ENCODE data around the gene HOMEZ.
A peak's percentile ranks its signal among the peaks of the same experiment; 100 is the strongest.
"Not testable (repeated sequence)": the region's sequence is repeated elsewhere in the genome, so short reads cannot be mapped to it uniquely, and the experiment has no call there.

The HOMEZ gene

DNA sequence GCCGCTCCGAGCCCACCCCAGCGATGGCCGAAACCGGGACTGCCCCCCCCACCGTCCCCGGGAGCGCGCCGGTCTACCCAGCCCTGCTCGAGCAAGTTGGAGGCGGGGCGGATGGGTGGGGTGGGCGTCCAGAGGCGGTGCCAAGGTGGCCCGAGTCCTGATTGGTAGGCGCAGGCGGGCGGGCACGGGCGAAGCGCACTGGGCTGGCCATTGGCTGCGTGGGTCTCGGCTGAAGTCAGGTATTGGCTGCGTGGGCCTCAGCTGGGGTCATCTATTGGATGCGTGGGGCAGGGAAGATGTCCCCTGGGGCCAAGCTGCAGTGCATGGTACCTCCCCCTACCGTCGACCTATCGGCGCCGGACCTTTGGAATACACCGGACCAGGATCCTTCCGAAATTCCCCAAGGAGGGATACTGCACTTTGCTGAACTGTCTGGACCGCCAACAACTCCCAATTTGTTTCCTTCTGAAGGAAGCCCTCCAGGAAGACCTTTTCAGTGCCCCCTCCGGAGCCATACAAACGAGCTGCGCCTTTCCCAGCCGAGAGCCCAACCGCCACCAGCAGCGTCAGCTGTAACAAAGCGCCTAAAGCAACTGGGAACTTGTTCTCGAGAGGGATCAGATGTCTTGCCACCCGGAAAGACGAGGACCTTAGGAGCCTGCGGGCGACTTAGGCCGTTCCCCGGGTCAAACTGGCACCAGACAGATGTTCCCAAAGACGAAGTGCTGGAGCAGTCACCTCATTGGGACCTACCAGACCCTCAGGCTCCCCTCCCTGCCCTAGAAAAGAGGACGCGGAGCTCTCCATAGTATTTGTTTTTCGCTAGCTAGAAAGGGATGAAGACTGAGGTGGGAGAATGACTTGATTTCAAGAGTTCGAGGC lies at the start of gene HOMEZ:
Gene HOMEZ, minus strand, starts transcription at position 113 of the 882 bp plus-strand sequence. CDS start 180 bp downstream, outside the sequence.
- in situ Hi-C loops (cut with HindIII; ENCODE audit: low pct_ligation_motif_present, low sequenced_read_pairs) = no loop called here
- peak within 1 kb of the TSS; percentile 83 for H3K4me3 ChIP-seq (ENCODE audit: low read depth, low read length)
- TF ChIP-seq, protein P1, sequence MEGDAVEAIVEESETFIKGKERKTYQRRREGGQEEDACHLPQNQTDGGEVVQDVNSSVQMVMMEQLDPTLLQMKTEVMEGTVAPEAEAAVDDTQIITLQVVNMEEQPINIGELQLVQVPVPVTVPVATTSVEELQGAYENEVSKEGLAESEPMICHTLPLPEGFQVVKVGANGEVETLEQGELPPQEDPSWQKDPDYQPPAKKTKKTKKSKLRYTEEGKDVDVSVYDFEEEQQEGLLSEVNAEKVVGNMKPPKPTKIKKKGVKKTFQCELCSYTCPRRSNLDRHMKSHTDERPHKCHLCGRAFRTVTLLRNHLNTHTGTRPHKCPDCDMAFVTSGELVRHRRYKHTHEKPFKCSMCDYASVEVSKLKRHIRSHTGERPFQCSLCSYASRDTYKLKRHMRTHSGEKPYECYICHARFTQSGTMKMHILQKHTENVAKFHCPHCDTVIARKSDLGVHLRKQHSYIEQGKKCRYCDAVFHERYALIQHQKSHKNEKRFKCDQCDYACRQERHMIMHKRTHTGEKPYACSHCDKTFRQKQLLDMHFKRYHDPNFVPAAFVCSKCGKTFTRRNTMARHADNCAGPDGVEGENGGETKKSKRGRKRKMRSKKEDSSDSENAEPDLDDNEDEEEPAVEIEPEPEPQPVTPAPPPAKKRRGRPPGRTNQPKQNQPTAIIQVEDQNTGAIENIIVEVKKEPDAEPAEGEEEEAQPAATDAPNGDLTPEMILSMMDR (IDR thresholded peaks at IDR 0.05; ENCODE audit: low read depth, low read length, missing control alignments) = peak; percentile 25

DNA sequence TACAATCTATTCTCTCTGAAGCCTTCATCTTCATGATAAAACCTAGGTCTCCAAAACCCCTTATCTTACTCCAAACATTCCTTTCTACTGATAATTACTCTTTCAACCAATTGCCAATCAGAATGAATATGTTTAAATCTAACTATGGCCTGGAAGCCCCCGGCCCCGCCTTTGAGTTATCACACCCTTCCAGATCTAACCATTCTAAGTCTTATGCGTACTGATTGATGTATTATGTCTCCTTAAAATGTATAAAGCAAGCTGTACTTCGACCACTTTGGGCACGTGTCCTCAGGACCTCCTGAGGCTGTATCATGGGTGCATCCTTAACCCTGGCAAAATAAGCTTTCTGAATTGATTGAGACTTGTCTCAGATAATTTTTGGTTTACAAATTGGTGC lies 49.7 kb upstream of the HOMEZ start:
- no peaks in the 10 kb centered on the region for H3K27me3 ChIP-seq (replicated peaks)
- H3K36me3 ChIP-seq (replicated peaks) = no peaks in the 10 kb centered on the region
- H3K27ac ChIP-seq = no peak overlapping the region
- TF ChIP-seq, protein P1 (IDR thresholded peaks at IDR 0.05; ENCODE audit: low read depth, low read length, missing control alignments) = no peak
- in situ Hi-C loops (cut with HindIII; ENCODE audit: low pct_ligation_motif_present, low sequenced_read_pairs) = no loop called here
- DNase-seq = no peak
- H3K4me3 ChIP-seq (ENCODE audit: low read depth, low read length) = no peak overlapping the region

More for the DNA sequence above, at the start of gene HOMEZ:
- Histone ChIP-seq H3K27ac (peak within 1 kb of the TSS; percentile 30), H3K36me3 (replicated peaks) (no peaks in the 10 kb centered on the region), H3K27me3 (replicated peaks) (no peaks in the 10 kb centered on the region)
- peak; percentile 99 for DNase-seq

DNA sequence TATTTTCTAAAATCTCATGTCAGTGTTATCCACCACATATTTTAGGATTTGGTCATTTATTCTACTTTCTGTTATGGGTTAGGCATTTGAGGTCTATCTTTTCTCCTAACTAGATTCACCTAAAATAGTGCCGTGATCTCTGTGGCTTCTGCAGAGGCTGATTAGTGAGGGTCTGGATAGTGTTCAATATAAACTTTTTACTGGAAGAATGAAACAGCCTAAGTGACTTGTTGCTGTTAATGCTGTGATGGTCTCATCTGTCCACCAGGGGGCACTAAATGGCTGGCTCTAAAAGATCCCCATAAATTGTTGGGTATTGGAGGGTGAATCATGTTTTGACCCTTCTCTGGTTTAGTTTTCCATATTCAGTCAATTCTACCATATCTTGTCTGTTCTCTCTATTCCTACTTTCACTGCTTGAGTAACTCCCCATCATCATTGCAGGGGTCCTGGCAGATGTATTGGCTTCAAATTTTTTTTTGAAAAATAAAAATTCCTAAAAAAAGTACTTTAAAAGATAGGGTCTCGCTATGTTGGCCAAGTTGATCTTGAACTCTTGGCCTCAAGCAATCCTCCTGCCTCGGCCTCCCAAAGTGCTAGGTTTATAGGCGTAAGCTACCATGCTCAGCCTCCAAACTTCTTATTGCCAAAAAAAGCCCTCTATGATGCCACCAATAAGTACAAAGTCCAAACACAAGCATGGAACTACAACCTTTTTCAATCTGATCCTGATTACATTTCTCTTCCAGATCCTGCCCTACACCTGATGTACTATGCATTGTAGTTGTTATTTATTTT lies 42.2 kb upstream of the HOMEZ start:
- no peak overlapping the region for H3K4me3 ChIP-seq (ENCODE audit: low read depth, low read length)
- TF ChIP-seq, protein P1 (IDR thresholded peaks at IDR 0.05; ENCODE audit: low read depth, low read length, missing control alignments) = peak; percentile 86
- H3K27ac ChIP-seq = no peak overlapping the region
- H3K27me3 ChIP-seq (replicated peaks) = no peaks in the 10 kb centered on the region
- H3K36me3 ChIP-seq (replicated peaks) = peaks cover 24% of the 10 kb centered on the region
- DNase-seq = peak; percentile 69
- in situ Hi-C loops (cut with HindIII; ENCODE audit: low pct_ligation_motif_present, low sequenced_read_pairs) = no loop called here

- in situ Hi-C loops (cut with HindIII; ENCODE audit: low pct_ligation_motif_present, low sequenced_read_pairs) = no loop called here
- H3K27me3 ChIP-seq (replicated peaks) = no peaks in the 10 kb centered on the region
- TF ChIP-seq, protein P1 (IDR thresholded peaks at IDR 0.05; ENCODE audit: low read depth, low read length, missing control alignments) = no peak
- DNase-seq = no peak
- no peak overlapping the region for H3K4me3 ChIP-seq (ENCODE audit: low read depth, low read length)
- H3K36me3 ChIP-seq (replicated peaks) = peaks cover 27% of the 10 kb centered on the region
- H3K27ac ChIP-seq = no peak overlapping the region
These were observed 40.8 kb upstream of the HOMEZ start for GRCh38 chr14:23326491-23327332.

DNA sequence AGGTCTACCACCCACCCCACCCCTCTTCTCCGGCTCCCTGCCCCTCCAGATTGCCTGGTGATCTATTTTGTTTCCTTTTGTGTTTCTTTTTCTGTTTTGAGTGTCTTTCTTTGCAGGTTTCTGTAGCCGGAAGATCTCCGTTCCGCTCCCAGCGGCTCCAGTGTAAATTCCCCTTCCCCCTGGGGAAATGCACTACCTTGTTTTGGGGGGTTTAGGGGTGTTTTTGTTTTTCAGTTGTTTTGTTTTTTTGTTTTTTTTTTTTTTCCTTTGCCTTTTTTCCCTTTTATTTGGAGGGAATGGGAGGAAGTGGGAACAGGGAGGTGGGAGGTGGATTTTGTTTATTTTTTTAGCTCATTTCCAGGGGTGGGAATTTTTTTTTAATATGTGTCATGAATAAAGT lies 39.8 kb upstream of the HOMEZ start:
- H3K27ac ChIP-seq; in situ Hi-C loops (cut with HindIII; ENCODE audit: low pct_ligation_motif_present, low sequenced_read_pairs); H3K27me3 ChIP-seq (replicated peaks); DNase-seq; H3K4me3 ChIP-seq (ENCODE audit: low read depth, low read length): not testable (repeated sequence)
- H3K36me3 ChIP-seq (replicated peaks) = peaks cover 27% of the 10 kb centered on the region
